ENCODE results near the gene TAF1A. TPM values are rescaled to one million over a fixed set of nuclear protein-coding genes. Genes with fewer than 3 reads are reported as not detected.

Gene TAF1A
- total RNA-seq, 2 donors from 2014 or later: 16.2 to 24.9 TPM

DNA sequence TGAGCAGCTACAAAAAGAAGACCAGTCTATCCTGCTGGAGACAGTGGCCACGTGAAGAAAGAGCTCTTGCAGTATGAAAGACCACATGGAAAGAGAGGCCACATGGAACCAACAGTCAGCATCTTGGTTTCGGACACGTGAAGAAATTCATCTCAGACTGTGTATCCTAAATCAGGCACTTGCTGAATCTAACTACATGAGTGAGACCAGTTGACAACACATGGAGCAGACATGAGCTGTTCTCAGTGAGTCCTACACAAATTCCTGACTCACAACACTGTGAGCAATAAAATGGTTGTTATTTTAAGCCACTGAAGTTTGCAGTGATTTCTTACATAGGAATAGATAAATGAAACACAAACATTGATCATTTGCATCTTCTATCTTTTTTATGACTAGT lies 2.4 kb upstream of the TAF1A start:
- H3K4me1 Mint-ChIP-seq: peaks cover 13% of the 10 kb centered on the region
- peaks cover 9% of the 10 kb centered on the region for H3K36me3 ChIP-seq (ENCODE audit: control insufficient read depth, insufficient read depth, low read length)
- 79 to 85% methylated on average over 3 of the region's 3 CpGs for WGBS, 2 experiments (ENCODE audit: insufficient coverage in 1 of 2, insufficient read length in 1 of 2)

DNA sequence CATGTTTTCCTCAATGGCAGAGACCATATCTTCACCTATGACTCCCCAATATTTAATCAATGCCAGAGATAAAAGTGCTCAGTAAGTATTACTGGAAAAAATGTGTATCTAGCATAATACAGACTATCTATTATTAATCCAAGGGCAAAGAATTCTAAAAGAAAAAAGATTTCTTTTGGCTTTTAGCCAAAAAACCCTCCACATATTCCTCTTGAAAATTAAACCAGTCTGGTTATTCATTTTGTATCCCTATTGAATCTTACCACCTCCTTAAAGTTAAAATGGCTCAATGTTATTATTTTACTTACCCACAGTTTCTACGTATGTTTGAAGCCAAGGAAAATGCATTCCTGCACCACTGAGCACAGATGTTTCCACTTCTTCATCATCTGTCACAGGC lies 1.6 kb downstream of the TAF1A start:
- DNase-seq: no peak
- Mint-ChIP-seq H3K36me3 (ENCODE audit: low read depth) (peaks cover 29% of the 10 kb centered on the region), H3K9me3 (peaks cover 2% of the 10 kb centered on the region), H3K4me3 (no peak overlapping the region), H3K27ac (no peak overlapping the region), H3K4me1 (peaks cover 27% of the 10 kb centered on the region), H3K27me3 (ENCODE audit: insufficient read depth) (peaks cover 6% of the 10 kb centered on the region)
- H3K27ac ChIP-seq (ENCODE audit: low read depth, low read length): no peak overlapping the region
- H3K9me3 ChIP-seq (ENCODE audit: control insufficient read depth, low read length): no peaks in the 10 kb centered on the region
- peaks cover 21% of the 10 kb centered on the region for H3K27me3 ChIP-seq (ENCODE audit: control insufficient read depth, insufficient read depth, low read length, poor library complexity, severe bottlenecking)
- 98 to 100% methylated on average over 1 of the region's 1 CpG for WGBS, 2 experiments (ENCODE audit: insufficient coverage in 1 of 2, insufficient read length in 1 of 2)
- peaks cover 27% of the 10 kb centered on the region for H3K36me3 ChIP-seq (ENCODE audit: control insufficient read depth, insufficient read depth, low read length)
- peaks cover 6% of the 10 kb centered on the region for H3K4me1 ChIP-seq (ENCODE audit: control insufficient read depth, insufficient read depth, low read length)
- peak overlapping the region; percentile 91 for H3K4me3 ChIP-seq (ENCODE audit: low read length)
- TF ChIP-seq, protein P1, sequence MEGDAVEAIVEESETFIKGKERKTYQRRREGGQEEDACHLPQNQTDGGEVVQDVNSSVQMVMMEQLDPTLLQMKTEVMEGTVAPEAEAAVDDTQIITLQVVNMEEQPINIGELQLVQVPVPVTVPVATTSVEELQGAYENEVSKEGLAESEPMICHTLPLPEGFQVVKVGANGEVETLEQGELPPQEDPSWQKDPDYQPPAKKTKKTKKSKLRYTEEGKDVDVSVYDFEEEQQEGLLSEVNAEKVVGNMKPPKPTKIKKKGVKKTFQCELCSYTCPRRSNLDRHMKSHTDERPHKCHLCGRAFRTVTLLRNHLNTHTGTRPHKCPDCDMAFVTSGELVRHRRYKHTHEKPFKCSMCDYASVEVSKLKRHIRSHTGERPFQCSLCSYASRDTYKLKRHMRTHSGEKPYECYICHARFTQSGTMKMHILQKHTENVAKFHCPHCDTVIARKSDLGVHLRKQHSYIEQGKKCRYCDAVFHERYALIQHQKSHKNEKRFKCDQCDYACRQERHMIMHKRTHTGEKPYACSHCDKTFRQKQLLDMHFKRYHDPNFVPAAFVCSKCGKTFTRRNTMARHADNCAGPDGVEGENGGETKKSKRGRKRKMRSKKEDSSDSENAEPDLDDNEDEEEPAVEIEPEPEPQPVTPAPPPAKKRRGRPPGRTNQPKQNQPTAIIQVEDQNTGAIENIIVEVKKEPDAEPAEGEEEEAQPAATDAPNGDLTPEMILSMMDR (conservative IDR thresholded peaks at IDR 0.05): no peak
- no peak overlapping the region for H3K9ac ChIP-seq (ENCODE audit: extremely low read depth, low read length, poor library complexity, severe bottlenecking)

More for the DNA sequence above, 2.4 kb upstream of the TAF1A start:
- DNase-seq: no peak
- Histone ChIP-seq H3K4me1 (ENCODE audit: control insufficient read depth, insufficient read depth, low read length) (peaks cover 2% of the 10 kb centered on the region), H3K4me3 (ENCODE audit: low read length) (no peak overlapping the region), H3K27me3 (ENCODE audit: control insufficient read depth, insufficient read depth, low read length, poor library complexity, severe bottlenecking) (peaks cover 23% of the 10 kb centered on the region), H3K9me3 (ENCODE audit: control insufficient read depth, low read length) (peaks cover 11% of the 10 kb centered on the region), H3K9ac (ENCODE audit: extremely low read depth, low read length, poor library complexity, severe bottlenecking) (no peak overlapping the region), H3K27ac (ENCODE audit: low read depth, low read length) (no peak overlapping the region)
- H3K4me3 Mint-ChIP-seq: no peak overlapping the region
- no peak overlapping the region for H3K27ac Mint-ChIP-seq
- peaks cover 8% of the 10 kb centered on the region for H3K27me3 Mint-ChIP-seq (ENCODE audit: insufficient read depth)
- peaks cover 10% of the 10 kb centered on the region for H3K36me3 Mint-ChIP-seq (ENCODE audit: low read depth)
- H3K9me3 Mint-ChIP-seq: peaks cover 7% of the 10 kb centered on the region
- TF ChIP-seq, protein P1 (conservative IDR thresholded peaks at IDR 0.05): no peak

DNA sequence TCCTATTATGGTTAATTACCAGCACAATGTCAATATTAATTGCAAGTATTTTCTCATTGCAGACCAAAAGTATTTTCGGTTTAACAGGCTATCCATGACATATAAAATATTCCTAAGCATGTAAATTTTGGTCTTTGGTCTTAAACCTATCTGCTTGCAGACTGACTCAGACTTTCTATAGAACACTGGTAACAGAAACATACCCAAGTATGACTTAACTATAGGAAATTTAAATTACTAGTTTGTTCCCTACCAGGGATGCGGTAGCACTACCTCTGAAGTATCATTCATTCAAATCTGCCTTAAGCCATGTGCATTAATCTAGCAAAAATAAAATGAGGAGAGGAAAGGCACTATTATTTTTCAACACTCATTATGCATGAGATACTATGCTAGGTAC lies 2.9 kb downstream of the TAF1A start:
- H3K4me1 ChIP-seq (ENCODE audit: control insufficient read depth, insufficient read depth, low read length): peaks cover 6% of the 10 kb centered on the region
- TF ChIP-seq, protein P1 (conservative IDR thresholded peaks at IDR 0.05): no peak
- peaks cover 40% of the 10 kb centered on the region for H3K36me3 ChIP-seq (ENCODE audit: control insufficient read depth, insufficient read depth, low read length)
- H3K9ac ChIP-seq (ENCODE audit: extremely low read depth, low read length, poor library complexity, severe bottlenecking): no peak overlapping the region
- H3K9me3 ChIP-seq (ENCODE audit: control insufficient read depth, low read length): no peaks in the 10 kb centered on the region
- Mint-ChIP-seq H3K4me3 (no peak overlapping the region), H3K9me3 (peaks cover 2% of the 10 kb centered on the region), H3K4me1 (peaks cover 27% of the 10 kb centered on the region), H3K27me3 (ENCODE audit: insufficient read depth) (peaks cover 1% of the 10 kb centered on the region), H3K27ac (no peak overlapping the region), H3K36me3 (ENCODE audit: low read depth) (peaks cover 41% of the 10 kb centered on the region)
- WGBS, 2 experiments (ENCODE audit: insufficient coverage in 1 of 2, insufficient read length in 1 of 2): 97 to 100% methylated on average over 1 to 2 of the region's 2 CpGs
- no peak overlapping the region for H3K4me3 ChIP-seq (ENCODE audit: low read length)
- no peak overlapping the region for H3K27ac ChIP-seq (ENCODE audit: low read depth, low read length)
- no peak for DNase-seq
- peaks cover 8% of the 10 kb centered on the region for H3K27me3 ChIP-seq (ENCODE audit: control insufficient read depth, insufficient read depth, low read length, poor library complexity, severe bottlenecking)
